Measurements from ENCODE around the gene PDZD2. TPM values are rescaled to one million over a fixed set of nuclear protein-coding genes. Genes with fewer than 3 reads are reported as not detected.

PDZD2 gene
- total and polyA plus RNA-seq, 2 donors (not counting 3 experiments of a cell fraction or from before 2014, with no cell fraction given): 0.66 to 6.9 TPM

GRCh38 chr5:31898036-31898632, 259.2 kb downstream of the PDZD2 start:
- DNase-seq (ENCODE audit: low read depth, low spot score) (no peak), FAIRE-seq (no peak)
- TF ChIP-seq EZH2 (IDR thresholded peaks at IDR 0.05; ENCODE audit: borderline replicate concordance, low read depth, low read length, severe bottlenecking): no peak
- TF ChIP-seq MAX (IDR thresholded peaks at IDR 0.05; ENCODE audit: insufficient read depth, insufficient read length): no peak
- TF ChIP-seq JUN (IDR thresholded peaks at IDR 0.05; ENCODE audit: borderline replicate concordance, insufficient read depth, insufficient read length, low read depth): no peak
- TF ChIP-seq MYC (IDR thresholded peaks at IDR 0.05; ENCODE audit: low read depth, low read length): no peak
- TF ChIP-seq POLR2AphosphoS5 (IDR thresholded peaks at IDR 0.05; ENCODE audit: insufficient read depth, low read depth, low read length): no peak
- TF ChIP-seq GATA2 (IDR thresholded peaks at IDR 0.05; ENCODE audit: insufficient read depth, insufficient read length, low read depth, low read length): no peak
- no peak for TF ChIP-seq CTCF (IDR thresholded peaks at IDR 0.05; ENCODE audit: extremely low read depth in 1 of 2, insufficient read depth in 1 of 2, low read depth in 1 of 2, low read length in 2 of 2)
- TF ChIP-seq POLR2A (IDR thresholded peaks at IDR 0.05; ENCODE audit: low read depth, low read length): no peak
- no peak for TF ChIP-seq FOS (IDR thresholded peaks at IDR 0.05; ENCODE audit: borderline replicate concordance, insufficient read depth, low read length)
- Histone ChIP-seq H3K27me3 (ENCODE audit: control insufficient read depth in 2 of 2, insufficient read depth in 2 of 2, low read length in 2 of 2) (no peaks in the 10 kb centered on the region), H3K79me2 (ENCODE audit: control insufficient read depth, insufficient read depth, low read length) (no peaks in the 10 kb centered on the region), H3K9me1 (replicated peaks; ENCODE audit: control insufficient read depth, extremely low read depth, insufficient read depth, low read length) (no peaks in the 10 kb centered on the region), H3K9me3 (replicated peaks; ENCODE audit: control insufficient read depth, insufficient read depth, low read length) (no peaks in the 10 kb centered on the region), H3K36me3 (ENCODE audit: control insufficient read depth in 2 of 2, extremely low read depth in 1 of 2, insufficient read depth in 2 of 2, low read length in 2 of 2) (no peaks in the 10 kb centered on the region), H3K4me3 (replicated peaks in 1 of 3; ENCODE audit: insufficient read depth in 1 of 3, low read depth in 1 of 3, low read length in 3 of 3) (no peak overlapping the region), H2AFZ (ENCODE audit: low read depth, low read length) (no peak overlapping the region), H3K4me2 (ENCODE audit: insufficient read depth, low read length) (no peak overlapping the region), H3K27ac (ENCODE audit: insufficient read depth, low read depth, low read length) (no peak overlapping the region), H3K4me1 (ENCODE audit: control insufficient read depth, extremely low read depth, insufficient read depth, low read length) (no peaks in the 10 kb centered on the region), H3K9ac (replicated peaks; ENCODE audit: extremely low read depth, insufficient read depth, low read length) (no peak overlapping the region), H4K20me1 (replicated peaks; ENCODE audit: control insufficient read depth, extremely low read depth, insufficient read depth, low read length) (no peaks in the 10 kb centered on the region)
- no TSS peak for BruUV-seq (replicated peaks)
- ChIA-PET CTCF (no interaction called here), POLR2A (no interaction called here)
- intact Hi-C loops (cut with micrococcal nuclease) (no loop called here), dilution Hi-C loops (cut with MboI; ENCODE audit: extremely low pct_ligation_motif_present, low sequenced_read_pairs) (no loop called here)

Measured in endothelial cell of umbilical vein (primary cell).